ENCODE data around the gene MYO3B. TPM values are rescaled to one million over a fixed set of nuclear protein-coding genes. Genes with fewer than 3 reads are reported as not detected.

The MYO3B gene
- total and polyA plus RNA-seq, 2 donors (not counting 1 experiment from before 2014, with no cell fraction given), result not detected

- WGBS (ENCODE audit: insufficient coverage), result 100% methylated on average over 2 of the region's 8 CpGs
- intact Hi-C loops (cut with micrococcal nuclease), result no loop called here
- Histone ChIP-seq H3K4me2 (replicated peaks; ENCODE audit: low read depth, low read length, poor library complexity, severe bottlenecking) (no peak overlapping the region), H3K4me3 (ENCODE audit: control extremely low read depth in 1 of 5, extremely low read depth in 1 of 5, insufficient read depth in 1 of 5, low read depth in 2 of 5, low read length in 4 of 5) (no peak overlapping the region), H3K36me3 (replicated peaks in 1 of 2; ENCODE audit: control extremely low read depth in 1 of 2, control insufficient read depth in 1 of 2, extremely low read depth in 1 of 2, insufficient read depth in 2 of 2, low read length in 1 of 2) (no peaks in the 10 kb centered on the region), H3K27me3 (replicated peaks in 1 of 4; ENCODE audit: control extremely low read depth in 1 of 4, control insufficient read depth in 3 of 4, insufficient read depth in 4 of 4, low read length in 3 of 4) (no peaks in the 10 kb centered on the region), H3K9ac (ENCODE audit: low read length) (no peak overlapping the region), H2AFZ (ENCODE audit: insufficient read depth, low read depth, low read length, poor library complexity, severe bottlenecking) (no peak overlapping the region), H3K79me2 (ENCODE audit: control insufficient read depth, insufficient read depth, low read length) (no peaks in the 10 kb centered on the region), H4K20me1 (ENCODE audit: control insufficient read depth, insufficient read depth, low read length, poor library complexity, severe bottlenecking) (no peaks in the 10 kb centered on the region), H3K4me1 (ENCODE audit: control insufficient read depth in 2 of 2, insufficient read depth in 2 of 2, low read length in 2 of 2) (no peaks in the 10 kb centered on the region), H3K9me3 (ENCODE audit: control extremely low read depth in 1 of 3, control insufficient read depth in 2 of 3, insufficient read depth in 1 of 3, low read length in 2 of 3) (no peaks in the 10 kb centered on the region), H3K27ac (ENCODE audit: low read length in 2 of 2) (no peak overlapping the region)
- no peaks in the 10 kb centered on the region for H3K9me3 Mint-ChIP-seq (ENCODE audit: insufficient read depth)
- no peak overlapping the region for H3K4me3 Mint-ChIP-seq
- H3K4me1 Mint-ChIP-seq, result no peaks in the 10 kb centered on the region
- TF ChIP-seq, protein P1, sequence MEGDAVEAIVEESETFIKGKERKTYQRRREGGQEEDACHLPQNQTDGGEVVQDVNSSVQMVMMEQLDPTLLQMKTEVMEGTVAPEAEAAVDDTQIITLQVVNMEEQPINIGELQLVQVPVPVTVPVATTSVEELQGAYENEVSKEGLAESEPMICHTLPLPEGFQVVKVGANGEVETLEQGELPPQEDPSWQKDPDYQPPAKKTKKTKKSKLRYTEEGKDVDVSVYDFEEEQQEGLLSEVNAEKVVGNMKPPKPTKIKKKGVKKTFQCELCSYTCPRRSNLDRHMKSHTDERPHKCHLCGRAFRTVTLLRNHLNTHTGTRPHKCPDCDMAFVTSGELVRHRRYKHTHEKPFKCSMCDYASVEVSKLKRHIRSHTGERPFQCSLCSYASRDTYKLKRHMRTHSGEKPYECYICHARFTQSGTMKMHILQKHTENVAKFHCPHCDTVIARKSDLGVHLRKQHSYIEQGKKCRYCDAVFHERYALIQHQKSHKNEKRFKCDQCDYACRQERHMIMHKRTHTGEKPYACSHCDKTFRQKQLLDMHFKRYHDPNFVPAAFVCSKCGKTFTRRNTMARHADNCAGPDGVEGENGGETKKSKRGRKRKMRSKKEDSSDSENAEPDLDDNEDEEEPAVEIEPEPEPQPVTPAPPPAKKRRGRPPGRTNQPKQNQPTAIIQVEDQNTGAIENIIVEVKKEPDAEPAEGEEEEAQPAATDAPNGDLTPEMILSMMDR (IDR thresholded peaks at IDR 0.05), result no peak
- TF ChIP-seq EZH2 (IDR thresholded peaks at IDR 0.05; ENCODE audit: borderline replicate concordance, insufficient read depth, low read depth, low read length, poor library complexity, severe bottlenecking), result no peak
- H3K27ac Mint-ChIP-seq, result no peak overlapping the region
- ATAC-seq (ENCODE audit: low read depth), result no peak
- no peak for DNase-seq
- CTCF ChIA-PET, result no interaction called here
- H3K27me3 Mint-ChIP-seq, result peaks cover 3% of the 10 kb centered on the region
- POLR2A ChIA-PET, result no interaction called here
Measured at GRCh38 chr2:170582751-170583463, 405.0 kb downstream of the MYO3B start.

- no peaks in the 10 kb centered on the region for H3K9me3 Mint-ChIP-seq (ENCODE audit: insufficient read depth)
- no peak overlapping the region for H3K27ac Mint-ChIP-seq
- Histone ChIP-seq H3K9ac (ENCODE audit: low read length) (no peak overlapping the region), H3K79me2 (ENCODE audit: control insufficient read depth, insufficient read depth, low read length) (no peaks in the 10 kb centered on the region), H3K4me2 (replicated peaks; ENCODE audit: low read depth, low read length, poor library complexity, severe bottlenecking) (no peak overlapping the region), H3K4me3 (ENCODE audit: control extremely low read depth in 1 of 5, extremely low read depth in 1 of 5, insufficient read depth in 1 of 5, low read depth in 2 of 5, low read length in 4 of 5) (no peak overlapping the region), H3K36me3 (replicated peaks in 1 of 2; ENCODE audit: control extremely low read depth in 1 of 2, control insufficient read depth in 1 of 2, extremely low read depth in 1 of 2, insufficient read depth in 2 of 2, low read length in 1 of 2) (no peaks in the 10 kb centered on the region), H3K27me3 (replicated peaks in 1 of 4; ENCODE audit: control extremely low read depth in 1 of 4, control insufficient read depth in 3 of 4, insufficient read depth in 4 of 4, low read length in 3 of 4) (no peaks in the 10 kb centered on the region), H3K9me3 (ENCODE audit: control extremely low read depth in 1 of 3, control insufficient read depth in 2 of 3, insufficient read depth in 1 of 3, low read length in 2 of 3) (no peaks in the 10 kb centered on the region), H2AFZ (ENCODE audit: insufficient read depth, low read depth, low read length, poor library complexity, severe bottlenecking) (no peak overlapping the region), H3K27ac (ENCODE audit: low read length in 2 of 2) (no peak overlapping the region), H3K4me1 (ENCODE audit: control insufficient read depth in 2 of 2, insufficient read depth in 2 of 2, low read length in 2 of 2) (no peaks in the 10 kb centered on the region), H4K20me1 (ENCODE audit: control insufficient read depth, insufficient read depth, low read length, poor library complexity, severe bottlenecking) (no peaks in the 10 kb centered on the region)
- no peak overlapping the region for H3K4me3 Mint-ChIP-seq
- TF ChIP-seq, protein P1 (IDR thresholded peaks at IDR 0.05), result no peak
- TF ChIP-seq EZH2 (IDR thresholded peaks at IDR 0.05; ENCODE audit: borderline replicate concordance, insufficient read depth, low read depth, low read length, poor library complexity, severe bottlenecking), result no peak
- no peaks in the 10 kb centered on the region for H3K4me1 Mint-ChIP-seq
- CTCF ChIA-PET, result no interaction called here
- ATAC-seq (ENCODE audit: low read depth), result no peak
- intact Hi-C loops (cut with micrococcal nuclease), result no loop called here
- peaks cover 3% of the 10 kb centered on the region for H3K27me3 Mint-ChIP-seq
- DNase-seq, result no peak
- POLR2A ChIA-PET, result no interaction called here
Measured at GRCh38 chr2:170585067-170585466, 407.1 kb downstream of the MYO3B start.

All from B cell (primary cell).